Epidermal melanocyte (primary cell): Measurements from ENCODE around the gene SLC25A28.
"Not testable (repeated sequence)": the region's sequence is repeated elsewhere in the genome, so short reads cannot be mapped to it uniquely, and the experiment has no call there.

Experiments used
- DNase-seq: peaks from one replicate; pipeline ENCODE4 v3.0.0; 2011; ENCODE audit warnings: low spot score; ENCODE audit not compliant: insufficient read length

Gene SLC25A28

GRCh38 chr10:99628923-99629624 lies 8.8 kb upstream of the SLC25A28 start:
- DNase-seq: no peak

DNA sequence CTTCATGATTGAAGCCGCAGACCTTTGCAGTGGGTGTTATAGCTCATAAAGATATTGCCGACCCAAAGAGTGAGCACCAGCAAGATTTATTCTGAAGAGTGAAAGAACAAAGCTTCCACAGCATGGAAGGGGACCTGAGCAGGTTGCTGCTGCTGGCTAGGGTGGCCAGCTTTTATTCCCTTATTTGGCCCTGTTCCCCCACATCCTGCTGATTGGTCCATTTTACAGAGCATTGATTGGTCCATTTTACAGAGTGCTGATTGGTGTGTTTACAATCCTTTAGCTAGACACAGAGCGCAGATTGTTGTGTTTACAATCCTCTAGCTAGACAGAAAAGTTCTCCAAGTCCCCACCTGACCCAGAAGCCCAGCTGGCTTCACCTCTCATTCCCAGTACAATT lies 4.9 kb upstream of the SLC25A28 start:
- DNase-seq: not testable (repeated sequence)

GRCh38 chr10:99623919-99624318 lies 3.7 kb upstream of the SLC25A28 start:
- DNase-seq: no peak

GRCh38 chr10:99621454-99622251 lies 1.4 kb upstream of the SLC25A28 start:
- peak; percentile 19 for DNase-seq

GRCh38 chr10:99620711-99621453 lies 643 bp upstream of the SLC25A28 start:
- peak; percentile 67 for DNase-seq

DNA sequence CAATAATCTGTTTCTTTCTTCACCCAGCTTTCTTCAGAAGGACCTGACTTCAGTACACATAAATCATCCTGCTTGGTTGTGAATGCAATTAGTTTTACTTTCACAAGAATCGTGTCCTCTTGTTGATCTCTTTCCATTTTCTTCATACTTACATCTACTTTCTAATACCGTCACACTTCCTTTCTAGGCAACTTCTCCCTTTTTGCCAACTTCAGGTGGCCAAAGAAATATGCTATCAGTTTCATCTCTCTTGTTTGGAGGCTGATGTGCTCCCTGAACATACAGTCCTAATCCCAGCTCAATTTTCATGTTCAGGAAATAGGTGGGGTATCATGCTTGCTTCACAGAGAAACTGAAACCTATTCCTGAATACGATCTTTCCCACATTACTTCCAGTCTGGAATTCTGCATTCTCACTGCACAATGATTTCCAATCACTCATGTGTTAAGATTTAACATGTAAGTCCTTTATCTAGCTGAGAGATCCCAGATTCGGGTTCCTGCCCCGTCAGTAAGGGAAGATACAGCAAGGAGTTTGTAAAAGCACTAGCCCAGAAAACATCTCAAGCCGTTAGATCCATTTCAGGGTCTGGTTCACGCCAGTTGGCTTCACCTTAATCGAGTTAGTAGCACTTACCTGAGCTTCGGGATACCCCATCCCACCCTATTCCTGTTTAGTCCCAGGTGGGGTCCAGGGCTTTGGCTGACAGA lies 994 bp downstream of the SLC25A28 start:
- DNase-seq: no peak

DNA sequence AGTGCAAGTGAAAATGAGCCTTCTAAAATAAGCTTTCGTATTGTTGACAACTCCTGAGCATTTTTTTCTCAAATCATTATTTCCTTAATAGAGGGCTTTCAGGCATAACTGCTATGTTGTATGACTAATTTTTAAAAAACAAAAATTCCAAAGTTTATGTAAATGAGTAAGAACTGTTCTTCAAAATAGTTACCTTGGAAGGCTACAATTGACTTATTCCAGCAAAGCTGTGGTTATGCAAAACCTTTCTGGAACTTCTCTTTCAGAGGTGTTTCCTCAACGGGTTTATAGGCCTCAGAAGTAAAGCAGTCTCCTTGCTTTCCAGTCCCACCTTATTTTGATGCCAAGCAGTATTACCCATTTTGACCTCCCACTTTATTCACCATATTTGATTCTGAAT lies 2.5 kb downstream of the SLC25A28 start:
- no peak for DNase-seq

DNA sequence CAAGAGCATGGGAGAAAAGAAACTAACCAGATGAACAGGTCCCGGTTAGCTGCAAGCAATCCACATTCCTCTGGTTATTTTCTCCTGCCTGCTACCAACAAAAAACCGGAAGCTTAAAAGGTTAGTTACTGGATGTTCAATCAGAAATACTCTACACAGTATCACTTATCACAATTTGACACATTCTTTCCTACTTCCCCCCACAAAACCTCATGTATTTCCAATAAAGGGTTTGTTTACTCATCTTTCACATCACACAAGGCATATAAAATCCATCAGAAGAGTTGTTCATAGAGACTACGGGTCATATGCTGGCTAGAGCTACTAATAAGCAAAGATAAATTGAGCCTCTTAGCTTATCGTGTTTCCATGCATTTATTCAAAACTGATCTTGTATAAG lies 4.8 kb downstream of the SLC25A28 start:
- no peak for DNase-seq

- peak; percentile 79 for DNase-seq
Observed at GRCh38 chr10:99612167-99612831, 7.9 kb downstream of the SLC25A28 start.

DNA sequence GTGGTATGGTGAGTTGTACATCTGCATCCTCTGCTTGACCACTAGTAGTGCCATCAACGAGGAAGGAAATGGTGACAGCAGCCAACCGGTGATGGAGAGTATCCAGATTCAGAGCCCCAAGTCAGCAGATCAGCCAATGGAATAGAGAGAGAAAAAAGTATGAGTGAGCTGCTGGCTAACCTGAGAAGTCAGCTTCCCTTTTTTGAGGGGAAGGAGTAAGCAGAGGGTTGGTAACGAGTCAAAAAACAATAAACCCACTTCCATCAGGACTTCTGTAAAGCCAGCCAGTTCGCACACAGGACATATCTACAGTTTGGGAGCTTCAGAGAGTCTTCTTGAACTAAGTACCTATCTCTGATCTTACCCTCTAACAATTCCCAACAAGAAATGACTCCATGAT lies 8.9 kb downstream of the SLC25A28 start:
- DNase-seq: no peak

DNA sequence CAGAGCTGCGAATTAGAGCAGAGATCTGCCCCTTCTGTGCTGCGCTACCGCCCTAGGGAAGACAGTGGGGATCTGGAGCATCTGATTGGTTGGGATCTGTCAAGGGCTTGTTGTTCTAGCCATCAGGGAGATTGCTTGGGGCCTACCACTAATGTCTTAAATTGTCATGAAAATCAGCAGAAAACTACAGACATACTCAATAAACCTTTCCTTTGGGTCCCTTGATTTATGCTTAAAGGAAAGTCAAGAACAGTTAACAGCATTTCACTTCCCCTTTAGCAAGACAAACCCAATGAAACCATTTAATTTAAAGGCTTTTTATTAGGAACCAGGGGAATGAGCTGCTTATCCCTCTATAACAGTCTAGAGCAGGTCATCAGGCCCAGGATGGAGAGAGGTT lies 10.0 kb downstream of the SLC25A28 start:
- no peak for DNase-seq

GRCh38 chr10:99609186-99609585 lies 11.1 kb downstream of the SLC25A28 start:
- DNase-seq: no peak

- no peak for DNase-seq
Observed at GRCh38 chr10:99605351-99605750, 14.9 kb downstream of the SLC25A28 start.

- no peak for DNase-seq
Observed at GRCh38 chr10:99604862-99605261, 15.4 kb downstream of the SLC25A28 start.

DNA sequence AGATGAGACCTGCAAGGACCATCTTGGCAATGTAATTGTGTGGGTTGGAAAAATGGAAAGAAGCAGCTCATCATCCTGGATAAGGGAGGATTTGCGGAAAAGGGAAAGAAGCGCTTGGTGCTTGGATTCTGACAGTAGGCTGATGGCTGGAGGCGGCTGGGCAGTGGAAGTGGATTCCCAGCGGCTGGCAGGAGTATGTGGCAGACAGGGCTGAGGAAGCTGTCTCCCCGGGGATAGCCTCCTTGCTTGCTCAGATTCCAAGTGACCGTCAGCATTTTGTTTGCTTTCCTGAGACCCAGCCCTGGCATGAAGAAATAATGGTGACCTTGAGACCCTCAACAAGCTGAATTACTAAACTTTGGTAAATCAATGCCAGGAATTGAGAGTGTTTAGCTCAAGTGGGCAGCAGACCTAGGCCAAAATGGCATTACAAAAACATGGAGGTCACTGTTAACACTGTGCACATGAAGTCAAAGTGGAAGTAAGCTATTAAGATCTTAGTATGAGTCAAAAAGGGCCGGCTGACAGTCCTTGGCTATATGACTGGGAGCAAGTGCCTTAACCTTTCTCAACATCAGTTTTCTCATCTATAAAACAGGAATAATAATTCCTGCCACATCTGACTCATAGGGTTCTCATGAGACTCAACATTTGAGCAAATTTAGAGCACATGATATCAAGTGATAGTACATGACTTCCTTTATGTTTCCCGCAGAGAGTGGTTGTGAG lies 21.3 kb downstream of the SLC25A28 start:
- no peak for DNase-seq

- no peak for DNase-seq
Observed at GRCh38 chr10:99598011-99598410, 22.2 kb downstream of the SLC25A28 start.

- DNase-seq: not testable (repeated sequence)
Observed at GRCh38 chr10:99596708-99597107, 23.5 kb downstream of the SLC25A28 start.

- DNase-seq: no peak
Observed at GRCh38 chr10:99595770-99596465, 24.3 kb downstream of the SLC25A28 start.

DNA sequence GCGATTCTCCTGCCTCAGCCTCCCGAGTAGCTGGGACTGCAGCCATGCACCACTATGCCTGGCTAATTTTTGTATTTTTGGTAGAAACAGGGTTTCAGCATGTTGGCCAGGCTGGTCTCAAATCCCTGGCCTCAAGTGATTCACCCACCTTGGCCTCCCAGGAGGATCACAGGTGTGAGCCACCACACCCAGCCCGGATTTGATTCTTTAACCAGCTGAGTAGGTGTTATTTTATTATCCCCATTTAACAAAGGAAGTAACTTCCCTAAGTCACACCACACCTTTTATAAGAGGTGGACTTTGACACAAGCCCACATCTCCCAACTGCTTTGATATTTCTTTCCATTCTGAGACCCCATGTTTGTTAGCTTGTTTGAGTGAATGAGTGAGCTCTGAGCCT lies 25.0 kb downstream of the SLC25A28 start:
- no peak for DNase-seq

- DNase-seq: no peak
Observed at GRCh38 chr10:99593312-99593711, 26.9 kb downstream of the SLC25A28 start.
